GM12874 (cell line): Measurements from ENCODE around the gene RAD23A.

ENCODE experiments used
- CTCF ChIP-seq: IDR thresholded peaks from 2 replicates; pipeline ENCODE4 v1.5.1; 2011; ENCODE audit warnings: low read depth, mild to moderate bottlenecking, control low read depth, low read length, moderate library complexity; ENCODE audit not compliant: insufficient read depth

The RAD23A gene

GRCh38 chr19:12969292-12969988 lies 23.8 kb downstream of the RAD23A start, which contains the start of gene DAND5:
Gene DAND5, plus strand, starts transcription at chr19:12969576. Its CDS starts 85 bp downstream, at chr19:12969661.
- no peak for TF ChIP-seq CTCF

- no peak for TF ChIP-seq CTCF
Measured at GRCh38 chr19:12970070-12970820, 24.6 kb downstream of the RAD23A start.

- no peak for TF ChIP-seq CTCF
Measured at GRCh38 chr19:12973236-12973635, 27.6 kb downstream of the RAD23A start.

GRCh38 chr19:12974301-12975220 lies 28.9 kb downstream of the RAD23A start:
- no peak for TF ChIP-seq CTCF

- no peak for TF ChIP-seq CTCF
Measured at GRCh38 chr19:12975221-12975741, 29.6 kb downstream of the RAD23A start.

GRCh38 chr19:12979974-12980373 lies 34.3 kb downstream of the RAD23A start:
- no peak for TF ChIP-seq CTCF
